GOT3 (cell line): ENCODE data around the gene CELF2.

ENCODE experiments used
- DNase-seq: peaks from one replicate; lab custom pipeline; 2025; ENCODE audit warnings: mixed read lengths; lab: John Stamatoyannopoulos, UW

The CELF2 gene

DNA sequence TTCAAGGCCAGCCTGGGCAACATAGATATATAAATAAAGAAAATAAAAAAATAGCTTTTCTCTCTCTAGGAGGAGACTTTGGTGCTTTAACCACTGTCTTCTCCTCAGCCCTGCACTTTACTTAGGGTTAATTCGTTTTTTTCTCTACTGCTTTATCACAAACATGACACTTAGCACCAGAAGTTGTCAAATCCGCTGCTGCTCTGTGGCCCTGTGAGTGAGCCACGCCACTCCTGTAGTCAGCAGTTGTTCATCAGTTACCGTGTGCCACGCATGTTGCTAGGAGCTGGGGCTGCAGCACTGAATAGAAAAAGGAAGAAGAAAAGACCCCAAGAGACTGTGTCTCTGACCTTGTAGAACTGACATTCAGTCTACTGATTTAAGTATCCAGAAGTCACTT lies 232.6 kb downstream of the CELF2 start:
- no peak for DNase-seq

GRCh38 chr10:11252887-11253286 lies 235.2 kb downstream of the CELF2 start:
- DNase-seq: no peak

GRCh38 chr10:11253385-11254002 lies 235.8 kb downstream of the CELF2 start:
- no peak for DNase-seq

- no peak for DNase-seq
Measured at GRCh38 chr10:11255156-11255555, 237.5 kb downstream of the CELF2 start.

DNA sequence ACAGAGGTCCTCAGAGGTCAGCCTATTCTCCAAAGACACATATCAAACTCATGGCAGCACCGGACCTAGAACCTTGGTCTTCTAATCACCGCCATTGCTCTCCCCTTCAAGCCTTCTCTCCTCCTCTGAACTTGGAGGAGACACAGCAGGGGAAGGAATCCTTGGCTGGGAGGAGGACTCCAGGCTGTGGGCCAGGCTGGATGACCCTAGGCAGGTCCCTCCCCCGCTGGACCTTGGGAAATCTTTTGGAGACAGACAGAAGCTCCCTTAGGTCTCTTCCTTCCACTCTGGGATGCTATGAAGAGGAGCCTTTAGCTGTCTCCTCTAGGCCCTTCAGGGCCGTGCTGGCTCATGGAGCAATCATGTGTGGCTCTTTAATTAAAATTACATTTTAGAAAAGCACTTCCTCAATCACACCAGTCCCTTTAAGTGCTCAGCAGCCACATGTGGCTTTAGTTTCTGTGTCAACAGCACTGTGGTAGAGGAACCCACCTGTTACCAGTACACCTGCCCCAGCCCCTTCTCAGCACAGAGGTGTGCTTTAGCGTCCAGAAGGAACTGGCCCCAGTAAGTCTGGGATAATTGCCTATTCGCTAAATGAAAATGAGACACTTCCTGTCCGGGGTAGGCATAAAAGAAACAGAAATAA lies 238.2 kb downstream of the CELF2 start:
- no peak for DNase-seq

- DNase-seq: no peak
Measured at GRCh38 chr10:11256896-11257295, 239.2 kb downstream of the CELF2 start.

GRCh38 chr10:11257440-11258090 lies 239.9 kb downstream of the CELF2 start:
- no peak for DNase-seq

DNA sequence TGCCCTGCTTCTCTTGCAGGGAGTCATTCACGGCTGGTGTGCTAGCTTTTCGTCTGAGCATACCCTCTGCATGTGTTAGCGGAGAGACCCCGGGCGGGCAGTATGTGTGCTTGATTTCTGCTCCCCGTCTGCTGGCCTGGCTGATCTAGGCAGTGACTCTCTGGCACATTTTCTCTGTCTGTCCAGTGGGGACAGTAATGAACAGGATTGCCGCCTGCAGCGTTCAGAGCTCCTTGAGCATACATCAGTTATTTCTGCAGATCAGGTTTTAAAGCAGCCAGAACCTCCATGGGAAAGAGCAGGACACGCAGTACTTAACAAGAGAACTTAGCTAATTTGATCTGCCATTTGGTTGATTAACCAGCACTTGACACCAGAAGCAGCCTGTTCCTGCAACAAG lies 242.5 kb downstream of the CELF2 start:
- no peak for DNase-seq

- DNase-seq: no peak
Measured at GRCh38 chr10:11261143-11261542, 243.5 kb downstream of the CELF2 start.

DNA sequence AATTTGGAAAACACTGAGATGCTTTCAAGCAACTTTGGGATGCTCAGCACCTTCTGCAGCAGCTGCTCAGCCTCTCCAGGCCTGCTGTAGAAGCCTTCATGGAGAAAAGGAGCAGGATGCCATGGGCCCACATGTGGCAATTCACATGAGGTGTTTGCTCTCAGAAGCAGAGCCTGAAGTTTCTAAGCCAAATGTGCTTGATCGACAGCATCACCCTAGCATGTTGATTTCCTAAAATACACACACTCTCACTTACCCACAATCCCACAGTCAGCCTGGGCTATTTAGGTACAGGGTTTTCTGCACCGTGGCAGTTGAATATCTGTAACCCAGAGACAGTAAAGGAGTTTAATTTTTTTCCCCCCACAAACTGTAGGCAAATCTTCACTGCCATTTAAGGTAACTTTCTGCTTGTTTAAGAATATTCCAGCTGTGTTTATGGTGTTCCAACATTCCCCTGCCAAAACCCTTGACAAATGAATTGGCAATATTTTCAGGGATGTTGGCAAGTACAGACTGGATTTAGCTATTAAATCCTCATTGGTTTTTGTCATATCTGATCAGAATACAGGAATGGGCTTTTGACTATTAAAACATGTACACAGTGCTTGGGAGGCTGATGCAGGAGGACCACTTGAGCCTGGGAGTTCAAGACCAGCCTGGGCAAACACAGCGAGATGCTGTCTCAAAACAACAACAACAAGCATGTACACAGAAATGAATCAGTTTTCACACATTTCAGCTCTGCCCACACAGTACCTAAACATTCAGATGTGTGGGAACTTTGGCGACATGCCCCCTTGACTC lies 244.2 kb downstream of the CELF2 start:
- DNase-seq: no peak

GRCh38 chr10:11262494-11263345 lies 245.0 kb downstream of the CELF2 start:
- no peak for DNase-seq

DNA sequence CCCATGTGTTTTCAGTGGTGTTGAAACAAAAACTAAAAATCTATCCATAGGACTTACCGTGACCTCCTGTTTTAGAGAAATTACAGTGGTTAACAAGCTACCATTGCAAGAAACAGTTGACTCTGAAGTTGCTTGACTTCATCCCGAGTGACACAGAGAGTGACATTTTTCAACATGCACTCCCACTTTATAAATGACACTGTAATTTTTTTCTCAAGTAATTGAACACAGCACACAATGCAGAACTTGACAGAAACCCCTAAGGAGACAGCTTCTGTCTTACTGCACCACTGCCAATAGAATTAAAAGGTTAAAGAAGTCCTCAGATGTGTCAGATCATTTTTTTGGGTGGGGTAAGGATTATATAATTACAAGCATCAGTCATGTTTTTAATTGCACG lies 246.1 kb downstream of the CELF2 start:
- DNase-seq: no peak

DNA sequence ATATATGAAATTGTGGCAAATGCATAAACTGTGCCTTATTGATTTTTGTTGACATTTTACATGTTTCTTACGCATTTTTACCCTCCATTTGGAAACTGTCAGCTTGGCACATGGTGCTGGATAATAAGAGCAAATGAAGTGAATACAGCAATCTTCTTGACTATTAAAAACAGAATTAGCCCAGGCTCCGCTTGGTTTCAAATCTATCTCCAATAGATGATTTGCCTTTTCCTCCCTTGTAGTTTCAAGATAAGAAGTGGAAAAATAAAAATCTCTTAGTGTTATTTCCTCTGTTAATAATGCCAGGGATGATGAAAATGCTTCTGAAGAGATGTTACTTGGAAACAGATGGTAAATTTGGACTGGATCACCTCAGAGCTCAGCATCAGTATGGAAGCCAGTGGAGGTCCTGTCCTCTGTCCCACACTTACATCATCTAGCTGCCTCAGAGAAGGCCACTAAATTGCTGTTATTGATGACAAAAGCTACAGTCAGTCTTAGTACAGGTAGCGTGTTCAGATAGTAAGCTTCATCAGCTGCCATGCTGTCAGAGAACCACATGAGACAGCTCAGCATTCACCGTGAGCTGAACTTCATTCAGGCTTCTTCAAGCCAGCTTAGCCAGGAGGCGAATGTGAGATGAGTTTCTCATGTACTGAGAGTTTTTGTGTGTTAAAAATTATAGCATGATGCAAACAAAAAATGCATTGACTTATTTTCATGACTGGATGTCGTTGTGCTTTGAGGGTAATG lies 246.8 kb downstream of the CELF2 start:
- DNase-seq: no peak

- DNase-seq: no peak
Measured at GRCh38 chr10:11265484-11265883, 247.8 kb downstream of the CELF2 start.

- no peak for DNase-seq
Measured at GRCh38 chr10:11266426-11266825, 248.8 kb downstream of the CELF2 start.

DNA sequence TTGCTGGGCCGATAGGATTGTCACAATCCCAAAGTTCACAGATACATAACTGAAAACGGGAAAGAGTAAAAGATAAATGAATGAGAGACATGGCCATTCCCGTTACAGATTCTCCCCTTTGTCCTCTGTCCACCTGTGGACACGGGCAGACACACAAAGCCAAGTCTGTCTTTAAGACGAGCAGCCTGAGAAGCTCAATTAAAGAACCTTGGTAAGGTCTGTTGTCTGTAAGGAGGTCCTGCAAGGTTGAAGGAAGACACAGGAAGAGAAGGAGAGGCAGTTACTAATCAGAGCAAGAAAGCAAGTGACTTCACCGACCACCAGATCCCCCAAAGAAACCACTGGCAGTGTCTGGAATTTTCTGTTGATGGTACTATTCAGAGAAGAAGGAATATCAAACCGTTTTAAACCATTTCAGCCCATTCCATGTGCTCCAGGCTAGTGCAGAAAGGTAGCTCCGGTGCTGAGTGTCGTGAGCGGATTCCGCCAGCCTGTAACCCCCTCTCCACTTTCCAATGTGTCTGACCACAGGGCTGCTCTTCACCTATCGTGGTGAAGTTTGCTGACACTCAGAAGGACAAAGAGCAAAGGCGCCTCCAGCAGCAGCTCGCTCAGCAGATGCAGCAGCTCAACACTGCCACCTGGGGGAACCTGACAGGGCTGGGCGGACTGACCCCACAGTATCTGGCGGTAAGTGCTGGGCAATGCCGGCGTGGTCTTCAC lies 252.6 kb downstream of the CELF2 start:
- DNase-seq: no peak

- no peak for DNase-seq
Measured at GRCh38 chr10:11270858-11271179, 253.1 kb downstream of the CELF2 start.

- no peak for DNase-seq
Measured at GRCh38 chr10:11272915-11273389, 255.3 kb downstream of the CELF2 start.

GRCh38 chr10:11274452-11274851 lies 256.8 kb downstream of the CELF2 start:
- DNase-seq: no peak

DNA sequence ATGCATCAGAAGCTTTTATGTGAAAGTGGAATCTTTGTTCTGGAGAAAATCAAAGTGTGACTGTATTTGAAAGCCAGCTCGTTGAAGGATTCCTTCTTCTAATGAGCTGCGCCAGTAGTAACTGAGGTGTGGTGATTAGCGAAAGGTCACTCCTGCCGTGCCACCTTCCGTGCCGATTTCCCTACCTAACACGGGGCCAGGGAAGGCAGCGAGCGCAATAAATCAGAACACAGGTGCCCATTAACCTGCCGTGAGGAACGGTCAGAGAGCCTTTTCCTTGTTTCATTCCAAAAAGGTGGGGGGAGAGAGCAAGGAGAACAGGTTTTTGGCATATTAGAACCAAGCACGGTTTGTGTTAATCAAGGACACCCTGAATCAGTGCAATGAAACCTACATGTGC lies 258.0 kb downstream of the CELF2 start:
- DNase-seq: no peak
